Measurements from ENCODE around the gene SCUBE2.

The SCUBE2 gene

GRCh38 chr11:9091044-9091922 is at the start of gene SCUBE2:
Gene SCUBE2 (minus strand): TSS chr11:9091599. CDS start chr11:9091528, 71 bp downstream.
- no peak for DNase-seq (ENCODE audit: low read depth in 2 of 2)

GRCh38 chr11:9141186-9141585 is 49.8 kb upstream of the SCUBE2 start:
- DNase-seq (ENCODE audit: low read depth in 2 of 2): no peak

- DNase-seq (ENCODE audit: low read depth in 2 of 2): no peak
Measured at GRCh38 chr11:9139628-9140357, 48.4 kb upstream of the SCUBE2 start.

GRCh38 chr11:9138612-9139579 is 47.5 kb upstream of the SCUBE2 start:
- DNase-seq (ENCODE audit: low read depth in 2 of 2): peak; percentile 38 to 47

- no peak for DNase-seq (ENCODE audit: low read depth in 2 of 2)
Measured at GRCh38 chr11:9138133-9138453, 46.7 kb upstream of the SCUBE2 start.

GRCh38 chr11:9137293-9138132 is 46.1 kb upstream of the SCUBE2 start:
- DNase-seq (ENCODE audit: low read depth in 2 of 2): peak; percentile 20 to 25

- DNase-seq (ENCODE audit: low read depth in 2 of 2): no peak
Measured at GRCh38 chr11:9136741-9137140, 45.3 kb upstream of the SCUBE2 start.

- no peak for DNase-seq (ENCODE audit: low read depth in 2 of 2)
Measured at GRCh38 chr11:9133956-9134355, 42.6 kb upstream of the SCUBE2 start.

- no peak for DNase-seq (ENCODE audit: low read depth in 2 of 2)
Measured at GRCh38 chr11:9132203-9132878, 40.9 kb upstream of the SCUBE2 start.

- no peak for DNase-seq (ENCODE audit: low read depth in 2 of 2)
Measured at GRCh38 chr11:9130297-9130696, 38.9 kb upstream of the SCUBE2 start.

- no peak for DNase-seq (ENCODE audit: low read depth in 2 of 2)
Measured at GRCh38 chr11:9126636-9127035, 35.2 kb upstream of the SCUBE2 start.

- no peak for DNase-seq (ENCODE audit: low read depth in 2 of 2)
Measured at GRCh38 chr11:9125185-9125886, 33.9 kb upstream of the SCUBE2 start.

GRCh38 chr11:9123595-9124304 is 32.4 kb upstream of the SCUBE2 start:
- no peak for DNase-seq (ENCODE audit: low read depth in 2 of 2)

- no peak for DNase-seq (ENCODE audit: low read depth in 2 of 2)
Measured at GRCh38 chr11:9121469-9121796, 30.0 kb upstream of the SCUBE2 start.

- DNase-seq (ENCODE audit: low read depth in 2 of 2): no peak
Measured at GRCh38 chr11:9120664-9121468, 29.5 kb upstream of the SCUBE2 start.

- DNase-seq (ENCODE audit: low read depth in 2 of 2): no peak
Measured at GRCh38 chr11:9118277-9118676, 26.9 kb upstream of the SCUBE2 start.

- DNase-seq (ENCODE audit: low read depth in 2 of 2): no peak
Measured at GRCh38 chr11:9112075-9112474, 20.7 kb upstream of the SCUBE2 start.

All from fibroblast of skin of left quadriceps (primary cell).